ENCODE data around the gene LSM7.

Gene LSM7

GRCh38 chr19:2328401-2329148, at the start of gene LSM7, which contains the start of gene SPPL2B:
Gene LSM7 (minus strand): TSS chr19:2328586. CDS start chr19:2328566, 20 bp downstream.
Gene SPPL2B (plus strand): TSS chr19:2328684. CDS start chr19:2328710, 26 bp downstream.
- peak; percentile 87 to 91 for DNase-seq

- no peak for DNase-seq
These were observed 48.6 kb upstream of the LSM7 start for GRCh38 chr19:2376784-2377519.

GRCh38 chr19:2375353-2376121, 47.2 kb upstream of the LSM7 start:
- no peak for DNase-seq

- no peak for DNase-seq
These were observed 46.4 kb upstream of the LSM7 start for GRCh38 chr19:2374808-2375207.

- DNase-seq, result no peak
These were observed 43.8 kb upstream of the LSM7 start for GRCh38 chr19:2372076-2372612.

GRCh38 chr19:2371656-2372055, 43.3 kb upstream of the LSM7 start:
- no peak for DNase-seq

- no peak for DNase-seq
These were observed 37.0 kb upstream of the LSM7 start for GRCh38 chr19:2365201-2365970.

- no peak for DNase-seq
These were observed 35.0 kb upstream of the LSM7 start for GRCh38 chr19:2363419-2363818.

- DNase-seq, result no peak
These were observed 34.5 kb upstream of the LSM7 start for GRCh38 chr19:2362970-2363300.

GRCh38 chr19:2362046-2362969, 33.9 kb upstream of the LSM7 start:
- no peak for DNase-seq

GRCh38 chr19:2361246-2362045, 33.1 kb upstream of the LSM7 start:
- no peak for DNase-seq

- DNase-seq, result no peak
These were observed 32.4 kb upstream of the LSM7 start for GRCh38 chr19:2360833-2361232.

GRCh38 chr19:2359992-2360685, 31.8 kb upstream of the LSM7 start, which contains the start of gene TMPRSS9:
Gene TMPRSS9 (plus strand): TSS chr19:2360265. CDS start chr19:2389786, 29,521 bp downstream.
- no peak for DNase-seq

GRCh38 chr19:2358548-2359173, 30.3 kb upstream of the LSM7 start:
- DNase-seq, result no peak

- no peak for DNase-seq
These were observed 29.2 kb upstream of the LSM7 start for GRCh38 chr19:2357279-2358206.

GRCh38 chr19:2356036-2356646, 27.8 kb upstream of the LSM7 start:
- DNase-seq, result no peak

All from NCI-H2081 (cell line).